Skeletal muscle tissue (tissue), 4 donors: Measurements from ENCODE around the gene CISTR. TPM values are rescaled to one million over a fixed set of nuclear protein-coding genes. Genes with fewer than 3 reads are reported as not detected.

ENCODE experiments used
- H3K27ac ChIP-seq: one replicate; pipeline ENCODE4 v1.7.0; 2013; ENCODE audit warnings: mild to moderate bottlenecking, low read depth, low read length, inconsistent platforms
- H3K27me3 ChIP-seq, 3 donors: one replicate each; pipeline ENCODE4 v1.7.0; 2013; ENCODE audit warnings: low read length in 3 of 3; ENCODE audit not compliant: control insufficient read depth in 3 of 3, insufficient read depth in 3 of 3
- H3K36me3 ChIP-seq, 3 donors: one replicate each; pipeline ENCODE4 v1.7.0; 2013; ENCODE audit warnings: low read length in 3 of 3; ENCODE audit not compliant: control insufficient read depth in 3 of 3, insufficient read depth in 3 of 3
- H3K4me1 ChIP-seq, 3 donors: one replicate each; pipeline ENCODE4 v1.7.0; 2013; ENCODE audit warnings: low read length in 3 of 3, mild to moderate bottlenecking in 3 of 3; ENCODE audit not compliant: control insufficient read depth in 3 of 3, insufficient read depth in 3 of 3
- H3K4me3 ChIP-seq, 3 donors: one replicate each; pipeline ENCODE4 v1.7.0; 2013; ENCODE audit warnings: low read length in 3 of 3
- H3K9ac ChIP-seq, 3 donors: one replicate each; pipeline ENCODE4 v1.7.0; 2013; ENCODE audit warnings: low read length in 3 of 3, mild to moderate bottlenecking in 3 of 3, moderate library complexity in 2 of 3, low read depth in 1 of 3
- H3K9me3 ChIP-seq, 3 donors: one replicate each; pipeline ENCODE4 v1.7.0; 2013; ENCODE audit warnings: low read length in 3 of 3; ENCODE audit not compliant: control insufficient read depth in 3 of 3
- total RNA-seq: library from RNA; depleted of rRNA; stranded (reverse); fragments of >200 nt; gene quantifications from one replicate; pipeline ENCODE4 v1.2.3, GENCODE V29; 2014
- donor health status: Osteomylitis.

The CISTR gene
- total RNA-seq: not detected

GRCh38 chr12:53751336-53752191, at the start of gene CISTR:
Gene CISTR, minus strand, starts transcription at chr12:53751979.
- peaks cover 14 to 25% (median 18%) of the 10 kb centered on the region in 3 donors for H3K4me1 ChIP-seq
- no peaks in the 10 kb centered on the region for H3K9me3 ChIP-seq
- peaks cover 38 to 71% (median 54%) of the 10 kb centered on the region in 3 donors for H3K27me3 ChIP-seq
- H3K9ac ChIP-seq: peak within 1 kb of the TSS; percentile 23 to 57 (median 27)
- H3K4me3 ChIP-seq: peak within 1 kb of the TSS; percentile 67 to 81 (median 74)
- no peak within 1 kb of the TSS for H3K27ac ChIP-seq
- H3K36me3 ChIP-seq: no peaks in the 10 kb centered on the region

GRCh38 chr12:53798575-53798974, 46.8 kb upstream of the CISTR start:
- H3K4me1 ChIP-seq: no peaks in the 10 kb centered on the region
- H3K9ac ChIP-seq: no peak overlapping the region
- no peaks in the 10 kb centered on the region for H3K36me3 ChIP-seq
- H3K9me3 ChIP-seq: no peaks in the 10 kb centered on the region
- H3K27me3 ChIP-seq: peaks cover 18 to 24% (median 23%) of the 10 kb centered on the region in 3 donors
- H3K27ac ChIP-seq: no peak overlapping the region
- no peak overlapping the region for H3K4me3 ChIP-seq

- no peak overlapping the region for H3K27ac ChIP-seq
- H3K27me3 ChIP-seq: peaks cover 5 to 20% (median 13%) of the 10 kb centered on the region in 3 donors
- no peaks in the 10 kb centered on the region for H3K36me3 ChIP-seq
- H3K4me1 ChIP-seq: no peaks in the 10 kb centered on the region
- no peak overlapping the region for H3K9ac ChIP-seq
- H3K9me3 ChIP-seq: no peaks in the 10 kb centered on the region
- H3K4me3 ChIP-seq: no peak overlapping the region
Measured at GRCh38 chr12:53795927-53796326, 44.1 kb upstream of the CISTR start.

GRCh38 chr12:53793221-53793620, 41.4 kb upstream of the CISTR start:
- H3K36me3 ChIP-seq: no peaks in the 10 kb centered on the region
- H3K9ac ChIP-seq: no peak overlapping the region
- H3K27ac ChIP-seq: no peak overlapping the region
- H3K9me3 ChIP-seq: no peaks in the 10 kb centered on the region
- peaks cover 5 to 25% (median 16%) of the 10 kb centered on the region in 3 donors for H3K27me3 ChIP-seq
- H3K4me1 ChIP-seq: no peaks in the 10 kb centered on the region
- no peak overlapping the region for H3K4me3 ChIP-seq

GRCh38 chr12:53791735-53792326, 40.1 kb upstream of the CISTR start:
- Histone ChIP-seq H3K4me3 (no peak overlapping the region), H3K36me3 (no peaks in the 10 kb centered on the region), H3K9me3 (no peaks in the 10 kb centered on the region), H3K27ac (no peak overlapping the region), H3K9ac (no peak overlapping the region), H3K27me3 (peaks cover 5 to 25% (median 12%) of the 10 kb centered on the region in 3 donors), H3K4me1 (no peaks in the 10 kb centered on the region)

GRCh38 chr12:53789570-53789969, 37.8 kb upstream of the CISTR start:
- Histone ChIP-seq H3K9me3 (no peaks in the 10 kb centered on the region), H3K27me3 (peaks cover 0 to 26% (median 8%) of the 10 kb centered on the region in 3 donors), H3K4me1 (no peaks in the 10 kb centered on the region), H3K27ac (no peak overlapping the region), H3K9ac (no peak overlapping the region), H3K36me3 (no peaks in the 10 kb centered on the region), H3K4me3 (no peak overlapping the region)

GRCh38 chr12:53788892-53789291, 37.1 kb upstream of the CISTR start:
- no peak overlapping the region for H3K27ac ChIP-seq
- H3K27me3 ChIP-seq: peaks cover 0 to 22% (median 8%) of the 10 kb centered on the region in 3 donors
- no peak overlapping the region for H3K9ac ChIP-seq
- no peaks in the 10 kb centered on the region for H3K4me1 ChIP-seq
- no peaks in the 10 kb centered on the region for H3K9me3 ChIP-seq
- no peak overlapping the region for H3K4me3 ChIP-seq
- H3K36me3 ChIP-seq: no peaks in the 10 kb centered on the region

GRCh38 chr12:53786411-53786810, 34.6 kb upstream of the CISTR start:
- Histone ChIP-seq H3K9me3 (no peaks in the 10 kb centered on the region), H3K4me1 (no peaks in the 10 kb centered on the region), H3K27ac (no peak overlapping the region), H3K27me3 (peaks cover 5 to 30% (median 20%) of the 10 kb centered on the region in 3 donors), H3K9ac (no peak overlapping the region), H3K36me3 (no peaks in the 10 kb centered on the region), H3K4me3 (no peak overlapping the region)

GRCh38 chr12:53785161-53785560, 33.4 kb upstream of the CISTR start:
- H3K9me3 ChIP-seq: no peaks in the 10 kb centered on the region
- H3K9ac ChIP-seq: no peak overlapping the region
- H3K36me3 ChIP-seq: no peaks in the 10 kb centered on the region
- peaks cover 5 to 31% (median 22%) of the 10 kb centered on the region in 3 donors for H3K27me3 ChIP-seq
- H3K4me3 ChIP-seq: no peak overlapping the region
- H3K4me1 ChIP-seq: no peaks in the 10 kb centered on the region
- H3K27ac ChIP-seq: no peak overlapping the region

- Histone ChIP-seq H3K9ac (no peak overlapping the region), H3K36me3 (no peaks in the 10 kb centered on the region), H3K27ac (no peak overlapping the region), H3K9me3 (no peaks in the 10 kb centered on the region), H3K4me3 (no peak overlapping the region), H3K4me1 (no peaks in the 10 kb centered on the region), H3K27me3 (peaks cover 5 to 27% (median 19%) of the 10 kb centered on the region in 3 donors)
Measured at GRCh38 chr12:53782093-53782703, 30.4 kb upstream of the CISTR start.
